Activated CD8-positive, alpha-beta memory T cell treated with anti-CD3 and anti-CD28 coated beads, Interleukin-2, amount 50 U/mL, for 1 hour (primary cell): Measurements from ENCODE around the gene RANBP3L.
"Not testable (repeated sequence)": the region's sequence is repeated elsewhere in the genome, so short reads cannot be mapped to it uniquely, and the experiment has no call there.

Source experiments
- DNase-seq: peaks from one replicate; pipeline ENCODE4 v3.0.0-alpha.2; 2020; ENCODE audit errors: extremely low read depth

RANBP3L gene, protein sequence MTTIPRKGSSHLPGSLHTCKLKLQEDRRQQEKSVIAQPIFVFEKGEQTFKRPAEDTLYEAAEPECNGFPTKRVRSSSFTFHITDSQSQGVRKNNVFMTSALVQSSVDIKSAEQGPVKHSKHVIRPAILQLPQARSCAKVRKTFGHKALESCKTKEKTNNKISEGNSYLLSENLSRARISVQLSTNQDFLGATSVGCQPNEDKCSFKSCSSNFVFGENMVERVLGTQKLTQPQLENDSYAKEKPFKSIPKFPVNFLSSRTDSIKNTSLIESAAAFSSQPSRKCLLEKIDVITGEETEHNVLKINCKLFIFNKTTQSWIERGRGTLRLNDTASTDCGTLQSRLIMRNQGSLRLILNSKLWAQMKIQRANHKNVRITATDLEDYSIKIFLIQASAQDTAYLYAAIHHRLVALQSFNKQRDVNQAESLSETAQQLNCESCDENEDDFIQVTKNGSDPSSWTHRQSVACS

DNA sequence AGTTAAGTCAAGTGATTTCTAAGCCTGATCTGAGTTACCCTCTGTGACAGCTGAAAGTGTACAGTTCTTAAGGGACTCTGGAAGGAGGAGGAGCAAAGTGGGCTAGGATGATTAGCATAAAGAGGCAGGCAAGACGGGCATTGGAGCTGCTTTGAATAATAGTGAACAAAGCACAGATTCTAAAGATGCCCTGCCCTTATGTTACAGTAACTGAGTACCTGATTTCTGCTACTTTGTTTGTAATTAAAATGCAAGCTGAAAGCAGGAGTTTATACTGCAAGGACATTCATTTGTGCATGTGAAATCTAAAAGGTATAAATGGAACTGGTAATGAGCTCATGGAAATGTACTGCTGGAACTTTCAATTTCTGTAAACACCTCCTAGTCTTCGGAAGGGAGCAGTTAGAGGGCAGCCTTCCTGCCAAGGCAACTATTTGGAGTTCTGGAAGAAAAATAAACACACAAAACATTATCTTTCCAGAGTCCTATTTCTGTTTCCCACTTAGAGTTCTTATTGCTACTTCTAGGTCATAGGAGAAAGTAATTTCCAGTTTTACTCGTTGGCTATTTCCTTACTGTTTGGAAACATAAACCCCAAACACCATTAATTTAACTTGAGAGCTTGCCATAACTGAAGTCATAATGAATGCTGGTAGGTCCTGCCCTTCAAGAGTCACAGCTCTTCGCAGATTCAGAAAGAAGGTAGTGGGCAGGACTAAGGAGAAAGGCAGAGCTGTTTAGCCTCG lies at the start of gene RANBP3L:
Gene RANBP3L, minus strand, starts transcription at position 45 of the 746 bp plus-strand sequence. CDS start 486 bp downstream, outside the sequence.
- DNase-seq, result no peak

DNA sequence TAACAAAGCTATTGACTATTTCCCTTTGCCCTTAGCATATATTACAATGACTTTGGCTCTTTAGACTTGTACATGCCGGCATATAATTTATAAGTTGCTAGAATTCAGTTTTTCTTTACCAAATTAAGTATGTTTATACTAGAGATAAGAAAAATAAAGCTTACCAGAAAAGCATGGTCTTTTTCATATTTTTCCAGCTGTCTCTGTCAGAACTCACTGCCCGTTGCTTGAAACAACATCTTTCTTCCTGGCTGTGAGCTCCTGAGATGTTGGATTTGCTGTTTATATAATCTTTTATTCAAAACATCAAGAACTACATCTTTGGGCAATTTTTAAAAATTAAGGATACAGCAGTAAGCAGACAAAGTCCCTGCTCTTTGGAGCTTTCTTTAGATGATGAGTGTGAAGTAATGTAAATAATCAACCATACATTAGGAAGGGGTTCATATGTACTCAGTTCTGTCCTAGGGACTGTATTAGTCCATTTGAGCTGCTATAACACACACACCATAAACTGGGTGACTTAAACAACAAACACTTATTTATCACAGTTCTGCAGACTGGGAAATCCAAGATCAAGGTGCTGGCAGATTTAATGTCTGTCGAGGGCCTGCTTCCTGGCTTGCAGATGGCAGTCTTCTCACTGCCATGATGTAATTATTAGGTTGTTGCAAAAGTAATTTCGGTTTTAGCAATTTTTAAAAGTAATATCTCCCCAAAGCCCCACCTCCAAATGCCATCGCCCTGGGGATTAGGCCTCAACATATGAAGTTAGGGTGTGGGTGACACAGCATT lies 45.4 kb upstream of the RANBP3L start:
- DNase-seq, result no peak

DNA sequence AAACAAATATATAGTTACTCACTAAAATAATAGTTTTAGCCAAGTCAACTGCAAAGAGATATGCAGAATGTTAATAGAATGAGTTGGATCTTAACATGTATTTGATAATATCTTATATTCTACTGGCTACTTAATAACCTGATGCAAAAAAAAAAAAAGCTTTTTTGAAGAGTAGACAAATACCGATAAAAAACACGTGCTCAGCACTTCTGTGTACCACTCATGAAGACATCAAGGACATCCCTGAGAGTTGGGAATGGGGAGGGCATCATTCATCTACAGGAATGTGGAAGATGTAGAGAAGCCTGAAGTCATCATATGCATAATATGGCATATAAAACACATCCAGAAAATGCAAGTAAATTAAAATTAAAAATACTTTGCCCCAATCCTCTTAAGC lies 43.2 kb upstream of the RANBP3L start:
- DNase-seq, result no peak

DNA sequence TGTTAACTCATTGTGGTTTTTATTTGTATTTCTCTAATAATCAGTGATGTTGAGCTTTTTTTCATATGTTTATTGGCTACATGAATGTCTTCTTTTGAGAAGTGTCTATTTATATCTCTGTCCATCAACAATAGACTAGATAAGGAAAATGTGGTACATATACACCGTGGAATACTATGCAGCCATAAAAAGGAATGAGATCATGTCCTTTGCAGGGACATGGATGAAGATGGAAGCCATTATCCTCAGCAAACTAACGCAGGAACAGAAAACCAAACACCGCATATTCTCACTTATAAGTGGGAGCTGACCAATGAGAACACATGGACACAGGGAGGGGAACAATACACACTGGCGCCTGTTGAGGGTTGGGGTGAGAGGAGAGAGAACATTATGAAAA lies 40.0 kb upstream of the RANBP3L start:
- DNase-seq, result not testable (repeated sequence)

DNA sequence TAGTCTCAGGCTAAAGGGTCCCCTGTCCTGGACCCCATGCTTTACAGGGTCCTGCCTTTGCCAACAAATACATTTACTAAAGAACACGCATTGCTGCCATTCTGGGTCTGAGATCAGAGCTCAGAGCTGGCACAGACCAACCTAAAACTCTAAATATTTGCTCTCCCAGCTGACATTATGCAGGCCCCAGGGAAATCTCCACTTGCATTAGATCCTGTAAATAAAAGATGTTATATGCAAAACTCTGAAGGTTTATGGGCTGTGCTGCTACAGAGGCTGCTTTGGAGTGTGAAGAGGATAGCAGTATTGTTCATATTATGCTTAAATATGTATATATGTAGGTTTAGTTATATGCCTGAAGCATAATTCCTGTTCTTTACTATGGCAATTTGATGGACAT lies 35.9 kb upstream of the RANBP3L start:
- no peak for DNase-seq

DNA sequence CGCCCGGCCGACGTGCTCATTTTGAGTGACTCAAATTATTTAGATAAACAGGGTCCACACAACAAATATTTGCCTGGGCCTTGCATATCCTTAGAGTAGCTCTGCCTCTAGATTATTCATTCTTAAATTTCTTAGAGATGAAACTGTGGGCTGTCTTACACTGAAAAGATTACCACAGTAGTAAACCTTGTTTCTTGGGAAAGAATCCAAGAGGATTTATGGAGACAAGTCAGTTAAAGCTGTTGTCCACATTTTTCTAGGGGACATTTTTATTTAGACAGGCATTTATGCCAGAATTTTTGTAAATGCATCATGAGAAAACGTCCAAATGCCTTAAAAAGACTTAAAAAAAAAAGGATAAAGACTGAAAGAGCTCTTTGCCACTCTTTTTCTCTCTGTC lies 32.6 kb upstream of the RANBP3L start:
- no peak for DNase-seq

- DNase-seq, result not testable (repeated sequence)
Measured at GRCh38 chr5:36332720-36333119, 31.0 kb upstream of the RANBP3L start.

DNA sequence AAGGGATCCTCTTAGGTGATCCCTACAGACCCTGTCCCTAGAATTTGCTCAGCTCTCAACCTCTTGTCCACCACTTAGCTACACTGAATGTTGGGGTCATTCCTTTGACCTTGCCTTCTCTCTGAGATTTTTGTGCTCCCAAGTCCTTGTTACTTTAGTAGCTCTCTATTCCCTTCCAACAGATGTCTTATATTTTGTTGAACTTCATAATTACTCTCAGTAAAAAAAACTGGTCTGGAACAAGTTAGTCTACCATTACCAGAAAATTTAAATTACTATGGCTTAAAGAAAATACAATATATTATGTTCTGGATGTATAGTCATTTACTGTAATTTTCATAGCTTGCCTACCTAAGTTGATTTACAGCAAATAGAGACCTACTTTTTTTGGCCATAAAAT lies 23.5 kb upstream of the RANBP3L start:
- DNase-seq, result no peak

DNA sequence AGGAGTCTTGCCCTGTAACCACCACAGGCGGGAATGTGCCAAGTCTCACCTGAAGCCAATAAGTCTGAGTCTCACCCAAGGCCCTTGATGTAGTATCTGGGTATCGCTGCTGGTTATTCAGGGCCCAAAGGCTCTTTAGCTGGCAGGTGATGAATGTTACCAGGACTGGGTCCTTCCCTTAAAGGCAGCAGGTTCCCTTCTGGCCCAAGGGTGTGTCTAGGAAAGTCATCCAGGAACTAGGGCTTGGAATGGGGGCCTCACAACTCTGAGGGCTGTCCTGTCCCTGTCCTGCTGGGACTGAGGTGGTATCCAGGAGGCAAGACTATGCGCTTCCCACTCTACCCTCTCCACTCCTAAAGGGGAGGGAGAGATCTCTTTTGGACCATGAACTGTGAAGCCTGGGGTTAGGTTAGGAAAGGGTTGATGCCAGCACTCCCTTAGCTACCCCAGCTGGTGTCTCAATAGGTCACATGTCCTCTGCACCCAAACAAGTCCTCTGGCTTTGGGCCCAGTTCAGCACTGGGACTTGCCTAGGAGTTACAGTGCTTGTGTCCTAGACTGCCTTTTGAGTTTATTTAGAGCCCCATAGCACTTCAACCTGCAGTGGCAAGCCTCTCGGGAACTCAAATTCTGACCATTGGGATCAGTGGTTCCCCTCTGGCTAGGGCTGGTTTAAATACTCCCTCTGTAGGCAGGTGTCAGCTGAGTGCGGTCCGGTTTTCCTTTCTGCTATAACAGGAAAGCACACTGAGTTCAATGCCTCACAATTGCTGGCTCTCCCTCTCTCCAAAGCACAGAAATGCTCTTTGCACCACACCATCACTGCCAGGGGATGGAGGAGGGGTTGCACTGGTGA lies 22.5 kb upstream of the RANBP3L start:
- no peak for DNase-seq

DNA sequence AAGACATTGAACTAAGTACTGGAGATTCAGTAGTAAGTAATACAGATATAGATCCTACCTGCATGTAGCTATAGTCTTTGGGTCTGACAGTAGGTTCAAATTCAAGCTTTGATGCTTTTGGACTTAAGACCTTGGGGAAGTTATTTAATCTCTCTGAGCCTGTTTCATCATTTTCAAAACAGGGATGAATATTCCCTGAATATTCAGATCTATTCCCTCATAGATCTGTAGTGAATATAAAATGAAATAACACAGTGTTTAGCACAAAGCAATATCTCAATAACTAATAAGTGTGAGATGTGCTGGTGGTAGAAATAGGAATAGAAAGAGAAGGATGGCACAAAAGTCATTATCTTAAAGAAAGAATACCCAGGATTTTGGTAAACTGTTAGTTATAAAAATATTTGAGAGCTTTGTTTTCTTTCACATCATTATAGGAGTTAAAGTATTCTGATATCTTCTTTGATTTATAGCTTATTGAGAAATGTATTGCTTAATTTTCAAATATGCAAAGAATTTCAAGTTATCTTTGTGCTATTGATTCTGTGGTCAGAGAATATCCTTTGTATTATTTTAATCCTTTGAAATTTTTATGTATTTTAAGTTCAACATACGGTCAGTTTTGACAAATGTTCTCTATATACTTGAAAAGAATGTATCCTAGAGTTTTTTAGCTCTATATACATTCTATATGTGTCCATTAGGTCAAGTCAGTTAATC lies 11.4 kb upstream of the RANBP3L start:
- DNase-seq, result no peak

DNA sequence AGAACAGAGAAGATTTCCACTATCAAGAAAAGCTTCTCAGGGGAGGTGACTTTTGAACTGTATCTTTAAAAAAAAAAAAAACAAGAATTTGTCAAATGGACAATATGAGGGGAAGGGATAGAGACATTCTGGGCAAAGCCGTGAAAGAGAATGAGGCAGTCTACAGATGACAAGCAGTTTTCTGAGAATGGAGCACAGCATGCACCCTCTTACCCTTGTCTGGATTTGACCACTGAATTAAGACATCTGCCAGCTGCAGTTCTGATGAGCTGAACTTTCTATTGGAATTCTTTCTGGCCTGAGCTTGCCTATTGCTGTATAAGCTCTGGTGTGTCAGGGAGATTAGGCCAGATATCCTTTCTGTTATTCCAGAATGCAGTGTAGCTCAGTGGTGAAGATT lies 10.3 kb upstream of the RANBP3L start:
- DNase-seq, result no peak

DNA sequence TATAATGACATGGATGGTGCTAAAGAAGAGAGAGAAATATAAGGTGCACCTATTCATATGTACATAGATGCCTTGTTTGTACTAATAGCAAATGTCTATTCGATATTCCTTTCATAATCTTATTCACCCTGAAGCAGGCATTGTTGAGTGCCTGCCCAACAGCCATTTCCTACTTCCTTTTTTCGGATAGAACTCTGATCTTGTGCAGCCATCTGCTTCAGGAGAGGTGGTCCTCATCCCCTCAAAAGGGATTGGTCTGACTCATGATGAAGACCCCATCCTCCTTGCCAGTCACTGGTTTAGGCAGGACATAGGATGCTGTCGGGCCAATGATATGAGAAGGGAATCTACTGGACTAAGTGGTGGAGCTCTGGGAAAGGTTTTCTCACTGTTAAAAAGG lies 8.4 kb upstream of the RANBP3L start:
- no peak for DNase-seq

- no peak for DNase-seq
Measured at GRCh38 chr5:36305571-36306326, 4.0 kb upstream of the RANBP3L start.

GRCh38 chr5:36304095-36304805 lies 2.5 kb upstream of the RANBP3L start:
- DNase-seq, result no peak

DNA sequence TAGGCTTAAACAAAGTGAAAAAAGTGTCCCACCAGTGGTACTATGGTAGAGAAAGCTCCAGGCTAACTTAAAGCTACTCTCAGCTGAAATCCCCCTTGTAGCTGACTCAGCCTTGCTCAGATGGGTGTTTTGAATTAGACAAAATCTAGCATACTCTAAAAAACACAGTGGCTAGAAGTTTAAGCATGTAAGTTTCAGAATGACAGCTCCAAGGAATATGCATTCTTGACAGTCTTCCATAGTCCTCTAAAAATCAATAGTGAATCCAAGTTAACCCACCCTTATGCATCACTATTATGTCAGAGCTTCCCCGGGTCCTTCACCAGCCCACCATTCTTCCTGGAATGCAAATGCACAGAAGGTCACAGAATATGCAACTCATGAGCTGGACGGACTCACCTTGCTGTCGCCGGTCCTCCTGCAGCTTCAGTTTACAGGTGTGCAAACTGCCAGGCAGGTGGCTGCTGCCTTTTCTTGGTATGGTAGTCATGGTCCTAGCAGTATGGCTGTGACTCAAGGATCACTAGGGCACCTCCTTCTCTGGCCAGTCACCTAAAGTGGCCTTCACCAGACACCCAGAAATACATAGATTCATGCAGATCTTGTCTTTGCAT lies 668 bp downstream of the RANBP3L start:
- no peak for DNase-seq

GRCh38 chr5:36300191-36300926 lies 1.3 kb downstream of the RANBP3L start:
- DNase-seq, result no peak

DNA sequence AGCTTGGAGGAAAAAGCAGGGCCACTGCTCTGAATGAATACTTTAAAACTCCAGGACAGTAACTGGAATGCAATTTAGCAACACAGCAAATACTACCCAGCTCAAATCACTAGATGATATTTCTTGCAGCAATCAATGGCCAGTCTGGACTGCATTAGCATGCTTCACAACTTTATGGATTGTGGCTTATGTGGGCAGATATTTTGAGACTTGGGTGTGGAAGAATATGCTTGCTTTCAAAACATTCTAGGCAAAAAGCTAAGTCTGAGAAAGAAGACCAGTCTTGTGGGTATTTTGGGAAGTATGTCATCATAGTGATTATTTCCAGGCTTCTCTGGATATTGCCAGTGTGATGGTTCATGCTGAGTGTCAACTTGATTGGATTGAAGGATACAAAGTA lies 3.1 kb downstream of the RANBP3L start:
- DNase-seq, result no peak

GRCh38 chr5:36297653-36298052 lies 4.0 kb downstream of the RANBP3L start:
- DNase-seq, result no peak
